SK-N-DZ (cell line): ENCODE data around the gene ANGEL2.
A peak's percentile ranks its signal among the peaks of the same experiment; 100 is the strongest.

Experiments
- DNase-seq: peaks from one replicate; pipeline ENCODE4 v3.0.0-alpha.2; 2015; ENCODE audit warnings: low spot score

Gene ANGEL2

DNA sequence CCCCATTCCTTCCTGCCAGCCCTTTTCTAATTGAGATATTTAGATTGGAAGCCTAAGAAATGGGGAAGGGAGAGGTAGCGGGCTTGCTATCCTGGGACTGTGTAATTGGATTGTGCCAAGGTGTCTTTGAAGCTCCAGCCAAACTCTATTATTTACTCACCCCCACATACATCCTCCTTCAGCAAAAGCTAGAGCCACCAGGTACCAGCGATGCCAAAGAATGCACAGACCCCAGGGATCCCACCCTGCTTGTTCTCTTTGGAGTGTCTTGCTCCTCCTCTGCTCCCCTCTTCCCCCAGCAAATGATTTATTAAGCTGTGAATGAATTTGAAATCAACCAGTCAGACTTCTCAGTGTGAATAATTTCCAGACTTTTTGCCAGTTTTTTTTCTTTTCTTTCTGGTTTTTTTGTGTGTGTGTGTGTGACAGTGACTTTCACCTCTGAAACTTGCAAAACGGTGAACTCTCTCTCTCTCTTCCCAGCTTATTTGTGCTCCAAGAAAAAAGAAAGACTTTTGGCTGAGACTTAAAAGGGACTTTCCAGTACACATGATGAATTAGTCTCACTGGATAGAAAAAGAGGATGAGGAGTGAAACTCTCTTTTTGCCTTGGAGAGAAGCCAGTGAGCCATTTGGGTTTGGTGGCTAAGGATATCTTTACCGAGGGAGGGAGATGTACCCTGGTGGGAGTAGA is 63.6 kb downstream of the ANGEL2 start:
- DNase-seq: no peak

DNA sequence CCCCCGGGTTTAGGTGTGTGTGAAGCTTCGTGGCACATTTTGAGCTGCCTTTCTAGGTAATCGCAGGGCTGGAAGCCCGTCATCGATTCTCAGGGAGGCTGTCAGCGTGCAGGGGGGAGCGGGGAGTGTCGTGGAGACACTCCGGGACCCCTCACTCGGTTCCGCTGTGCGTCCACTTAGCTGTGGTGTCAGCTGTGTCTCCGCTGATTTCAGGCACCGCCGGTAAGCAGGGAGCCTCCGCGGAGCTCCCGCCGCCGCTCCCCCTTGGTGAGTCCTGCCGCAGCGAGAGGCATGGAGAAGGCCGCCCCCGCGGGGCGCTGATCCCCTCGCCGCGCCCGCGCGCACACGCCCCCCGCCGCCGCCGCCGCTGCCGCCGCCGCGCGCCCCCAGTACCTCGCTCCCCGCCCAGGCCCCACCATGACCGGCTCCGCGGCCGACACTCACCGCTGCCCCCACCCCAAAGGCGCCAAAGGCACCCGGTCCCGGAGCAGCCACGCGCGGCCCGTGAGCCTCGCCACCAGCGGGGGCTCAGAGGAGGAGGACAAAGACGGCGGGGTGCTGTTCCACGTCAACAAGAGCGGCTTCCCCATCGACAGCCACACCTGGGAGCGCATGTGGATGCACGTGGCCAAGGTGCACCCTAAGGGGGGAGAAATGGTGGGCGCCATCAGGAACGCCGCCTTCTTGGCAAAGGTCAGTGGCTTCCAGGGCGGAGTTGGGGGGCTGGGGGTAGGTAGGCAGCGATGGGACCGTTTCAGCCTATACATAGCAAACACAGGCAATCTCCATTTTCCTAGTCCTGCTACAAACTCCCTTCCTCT is 64.3 kb downstream of the ANGEL2 start:
- DNase-seq: no peak

DNA sequence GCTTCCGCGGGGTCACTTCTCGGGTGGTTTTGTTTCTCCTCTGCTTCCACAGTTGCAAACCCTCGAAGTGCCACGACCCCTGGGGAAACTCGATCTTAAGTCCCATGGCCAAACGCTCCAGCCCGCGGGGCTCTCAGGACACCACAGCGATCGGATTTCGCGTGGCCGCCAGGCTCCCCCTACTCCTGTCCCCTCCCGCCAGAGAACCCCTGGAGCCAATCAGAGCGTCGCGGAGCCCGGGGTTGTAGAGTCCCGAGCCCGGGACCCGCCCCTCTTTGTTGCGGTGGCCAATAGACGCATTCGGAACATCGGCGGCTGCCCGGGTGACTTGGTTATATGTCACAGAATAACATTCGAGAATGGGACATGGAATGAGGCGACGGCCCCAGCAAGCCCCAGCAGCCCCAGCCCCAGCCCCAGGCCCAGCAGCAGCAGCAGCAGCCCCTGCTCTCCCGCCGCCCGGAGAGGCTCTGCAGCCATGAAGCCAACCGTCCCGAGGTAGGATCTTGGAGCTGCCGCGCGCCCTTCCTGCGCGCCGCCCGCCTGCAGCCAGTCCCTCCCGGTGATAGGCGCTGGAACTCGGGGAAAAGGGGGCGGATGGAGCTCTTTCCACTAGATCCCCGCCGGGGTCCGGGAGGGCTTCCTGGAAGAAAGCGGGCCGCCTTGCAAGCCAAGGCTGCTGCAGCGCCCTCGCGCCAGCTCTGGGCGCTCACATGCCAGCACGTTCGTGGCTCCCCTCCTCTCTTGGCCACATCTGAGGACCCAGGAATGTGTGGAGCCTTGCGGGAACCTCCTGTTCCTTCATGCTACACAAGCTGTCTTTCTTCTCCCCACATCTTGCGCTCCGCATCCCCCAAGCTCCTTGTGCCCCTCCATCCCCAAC is 65.2 kb downstream of the ANGEL2 start, which contains the start of gene VASH2:
Gene VASH2 (plus strand): TSS at position 299 of the 883 bp plus-strand sequence. CDS start 1,002 bp downstream, outside the sequence.
- DNase-seq: peak; percentile 91

DNA sequence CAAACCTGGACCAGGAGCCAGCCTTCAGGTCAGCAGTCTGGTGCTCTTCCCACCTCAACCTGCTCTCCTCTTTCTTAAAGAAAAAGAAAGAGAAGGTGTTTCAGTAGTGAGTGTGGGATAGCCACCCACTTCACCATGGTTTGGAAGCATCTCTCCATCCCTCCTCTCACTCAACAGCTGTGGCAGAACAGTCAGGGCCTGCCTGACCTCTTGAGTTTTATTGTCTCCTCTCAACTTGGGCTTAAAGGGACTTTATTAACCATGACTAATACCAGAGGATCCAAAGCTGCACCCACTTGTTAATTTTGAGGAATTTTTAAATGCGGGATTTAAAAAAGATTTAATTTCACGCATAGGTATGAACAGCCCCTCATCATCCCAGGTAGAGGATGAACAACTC is 65.9 kb downstream of the ANGEL2 start:
- DNase-seq: no peak

DNA sequence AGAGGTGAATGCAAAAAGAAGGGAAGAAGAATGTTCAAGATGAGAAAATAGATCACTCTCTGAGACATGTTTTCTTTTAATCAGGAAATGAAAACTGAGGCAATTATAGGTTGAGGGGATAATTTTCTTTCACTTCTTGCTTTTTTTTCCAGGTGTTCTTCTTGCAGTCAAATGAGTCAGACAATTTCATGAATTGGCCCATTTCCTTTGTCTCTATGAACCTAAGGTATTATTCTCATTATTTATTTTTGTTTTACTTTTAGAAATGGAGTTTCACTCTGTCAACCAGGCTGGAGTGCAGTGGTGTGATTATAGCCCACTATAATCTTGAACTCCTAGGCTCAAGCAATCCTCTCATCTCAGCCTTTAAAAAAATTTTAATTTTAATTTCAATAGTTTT is 68.8 kb downstream of the ANGEL2 start:
- DNase-seq: no peak

DNA sequence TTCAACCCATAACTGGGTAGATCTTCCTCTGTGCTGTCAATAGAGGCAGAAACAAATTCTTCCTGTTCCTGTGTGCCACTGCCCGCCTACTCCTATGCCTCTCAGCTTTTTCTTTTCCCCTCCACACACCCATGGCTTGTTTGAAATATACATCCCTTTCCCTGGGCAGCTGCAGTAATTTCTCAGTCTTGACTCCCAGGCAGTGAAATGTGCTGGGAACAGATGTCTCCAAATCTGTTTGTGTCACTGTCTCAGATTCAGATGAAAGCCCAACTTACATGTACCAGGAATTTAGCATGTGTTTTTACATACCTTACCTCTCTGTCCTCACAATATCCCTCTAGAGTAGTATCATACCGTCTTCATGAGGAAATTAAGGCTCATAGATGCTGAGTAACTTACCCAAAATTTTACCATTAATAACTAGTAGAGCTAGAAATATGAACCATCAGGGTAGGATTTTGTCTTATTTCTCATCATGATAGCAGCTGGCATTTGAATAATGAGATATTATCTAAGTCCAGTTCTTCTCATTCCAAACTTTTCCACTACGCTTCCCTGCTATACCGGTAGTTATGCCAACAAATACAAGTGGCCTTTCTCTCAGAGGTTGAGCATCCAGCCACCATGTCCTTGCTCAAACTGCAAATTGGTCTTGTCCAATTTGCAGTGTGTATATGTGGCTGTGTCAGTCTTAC is 70.1 kb downstream of the ANGEL2 start:
- no peak for DNase-seq

DNA sequence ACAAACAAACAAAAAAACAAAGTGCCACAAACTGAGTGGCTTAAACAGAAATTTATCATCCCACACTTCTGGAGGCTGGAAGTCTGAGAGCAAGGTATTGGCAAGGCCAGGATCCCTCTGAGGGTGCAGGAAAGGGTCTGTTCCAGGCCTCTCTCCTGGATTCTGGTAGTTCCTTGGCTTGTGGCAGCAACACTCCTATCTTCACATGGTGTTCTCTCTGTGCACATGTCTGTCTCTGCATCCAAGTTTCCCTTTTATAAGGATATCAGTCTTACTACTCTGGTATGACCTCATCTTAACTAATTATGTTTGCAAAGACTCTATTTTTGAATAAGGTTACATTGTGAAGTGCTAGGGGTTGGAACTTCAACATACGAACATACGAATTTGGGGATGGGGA is 70.6 kb downstream of the ANGEL2 start:
- no peak for DNase-seq

DNA sequence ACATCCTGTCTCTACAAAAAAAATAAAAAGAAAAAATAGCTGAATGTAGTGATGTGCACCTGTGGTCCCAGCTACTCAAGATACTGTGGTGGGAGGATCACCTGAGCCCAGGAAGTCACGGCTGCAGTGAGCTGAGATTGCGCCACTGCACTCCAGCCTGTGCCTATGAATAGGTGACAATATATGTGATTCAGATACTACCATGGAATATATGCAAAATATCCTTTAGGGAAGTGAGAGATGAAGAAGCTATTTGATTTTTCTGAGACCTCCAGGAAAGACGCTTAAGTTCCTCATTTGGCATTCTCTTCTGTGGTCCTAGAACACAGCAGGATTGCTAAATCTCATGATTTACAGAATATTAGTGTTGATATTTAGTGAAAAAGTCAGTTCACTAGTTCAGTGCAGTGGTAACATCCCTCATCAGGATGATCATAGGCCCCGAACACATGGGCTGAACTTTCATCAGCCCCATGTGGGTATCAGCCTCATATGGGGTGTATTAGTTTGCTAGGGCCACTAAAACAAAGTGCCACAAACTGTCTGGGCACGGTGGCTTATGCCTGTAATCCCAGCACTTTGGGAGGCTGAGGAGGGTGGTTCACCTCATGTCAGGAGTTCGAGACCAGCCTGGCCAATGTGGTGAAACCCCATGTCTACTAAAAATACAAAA is 71.3 kb downstream of the ANGEL2 start:
- DNase-seq: no peak

DNA sequence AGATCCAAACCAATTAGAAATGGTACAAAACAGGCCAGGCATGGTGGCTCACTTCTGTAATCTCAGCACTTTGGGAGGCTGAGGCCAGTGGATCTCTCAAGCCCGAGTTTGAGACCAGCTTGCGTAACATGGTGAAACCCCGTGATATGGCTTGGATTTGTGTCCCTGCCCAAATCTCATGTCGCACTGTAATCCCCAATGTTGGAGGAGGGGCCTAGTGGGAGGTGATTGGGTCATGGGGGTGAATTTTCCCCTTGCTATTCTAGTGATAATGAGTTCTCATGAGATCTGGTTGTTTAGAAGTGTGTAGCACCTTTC is 72.3 kb downstream of the ANGEL2 start:
- no peak for DNase-seq

DNA sequence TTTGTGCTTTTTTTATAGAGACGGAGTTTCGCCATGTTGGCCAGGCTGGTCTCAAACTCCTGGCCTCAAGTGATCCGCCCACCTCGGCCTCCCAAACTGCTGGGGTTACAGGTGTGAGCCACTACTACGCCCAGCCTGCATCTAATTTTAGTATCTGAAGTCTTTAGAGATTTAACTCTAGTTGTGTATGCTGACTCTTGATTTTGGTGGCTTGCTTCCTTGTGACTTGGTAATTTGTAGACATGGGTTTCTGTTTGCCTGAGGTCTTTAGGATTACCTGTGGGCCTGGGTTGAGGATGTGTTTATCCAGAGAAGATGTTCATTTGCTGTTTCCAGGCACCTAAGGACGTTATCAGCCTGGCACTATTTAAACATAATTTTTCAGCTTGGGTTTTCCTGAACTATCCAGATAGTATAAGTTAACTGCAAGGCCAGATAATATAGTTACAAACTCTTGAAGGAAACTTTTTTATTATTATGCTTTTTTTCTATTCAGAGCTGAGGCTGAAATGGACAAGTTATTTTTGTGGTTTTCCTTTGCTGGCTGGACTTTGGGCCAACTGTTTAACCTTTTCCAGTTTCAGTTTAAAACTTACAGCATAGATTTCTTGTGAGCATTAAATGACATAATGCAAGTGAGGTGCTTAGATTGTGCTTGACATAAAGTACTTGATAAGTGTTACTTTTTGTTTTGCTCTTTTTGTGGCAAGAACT is 72.8 kb downstream of the ANGEL2 start:
- no peak for DNase-seq
